ENCODE measurements around the gene DLG5.

The DLG5 gene

GRCh38 chr10:77781451-77782327 lies 144.9 kb downstream of the DLG5 start:
- TF ChIP-seq, protein P1, sequence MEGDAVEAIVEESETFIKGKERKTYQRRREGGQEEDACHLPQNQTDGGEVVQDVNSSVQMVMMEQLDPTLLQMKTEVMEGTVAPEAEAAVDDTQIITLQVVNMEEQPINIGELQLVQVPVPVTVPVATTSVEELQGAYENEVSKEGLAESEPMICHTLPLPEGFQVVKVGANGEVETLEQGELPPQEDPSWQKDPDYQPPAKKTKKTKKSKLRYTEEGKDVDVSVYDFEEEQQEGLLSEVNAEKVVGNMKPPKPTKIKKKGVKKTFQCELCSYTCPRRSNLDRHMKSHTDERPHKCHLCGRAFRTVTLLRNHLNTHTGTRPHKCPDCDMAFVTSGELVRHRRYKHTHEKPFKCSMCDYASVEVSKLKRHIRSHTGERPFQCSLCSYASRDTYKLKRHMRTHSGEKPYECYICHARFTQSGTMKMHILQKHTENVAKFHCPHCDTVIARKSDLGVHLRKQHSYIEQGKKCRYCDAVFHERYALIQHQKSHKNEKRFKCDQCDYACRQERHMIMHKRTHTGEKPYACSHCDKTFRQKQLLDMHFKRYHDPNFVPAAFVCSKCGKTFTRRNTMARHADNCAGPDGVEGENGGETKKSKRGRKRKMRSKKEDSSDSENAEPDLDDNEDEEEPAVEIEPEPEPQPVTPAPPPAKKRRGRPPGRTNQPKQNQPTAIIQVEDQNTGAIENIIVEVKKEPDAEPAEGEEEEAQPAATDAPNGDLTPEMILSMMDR (IDR thresholded peaks at IDR 0.05) = no peak

GRCh38 chr10:77780180-77780579 lies 146.4 kb downstream of the DLG5 start:
- TF ChIP-seq, protein P1 (IDR thresholded peaks at IDR 0.05) = no peak

- TF ChIP-seq, protein P1 (IDR thresholded peaks at IDR 0.05) = no peak
Measured at GRCh38 chr10:77776487-77776886, 150.1 kb downstream of the DLG5 start.

GRCh38 chr10:77774940-77775391 lies 151.6 kb downstream of the DLG5 start:
- TF ChIP-seq, protein P1 (IDR thresholded peaks at IDR 0.05) = no peak

DNA sequence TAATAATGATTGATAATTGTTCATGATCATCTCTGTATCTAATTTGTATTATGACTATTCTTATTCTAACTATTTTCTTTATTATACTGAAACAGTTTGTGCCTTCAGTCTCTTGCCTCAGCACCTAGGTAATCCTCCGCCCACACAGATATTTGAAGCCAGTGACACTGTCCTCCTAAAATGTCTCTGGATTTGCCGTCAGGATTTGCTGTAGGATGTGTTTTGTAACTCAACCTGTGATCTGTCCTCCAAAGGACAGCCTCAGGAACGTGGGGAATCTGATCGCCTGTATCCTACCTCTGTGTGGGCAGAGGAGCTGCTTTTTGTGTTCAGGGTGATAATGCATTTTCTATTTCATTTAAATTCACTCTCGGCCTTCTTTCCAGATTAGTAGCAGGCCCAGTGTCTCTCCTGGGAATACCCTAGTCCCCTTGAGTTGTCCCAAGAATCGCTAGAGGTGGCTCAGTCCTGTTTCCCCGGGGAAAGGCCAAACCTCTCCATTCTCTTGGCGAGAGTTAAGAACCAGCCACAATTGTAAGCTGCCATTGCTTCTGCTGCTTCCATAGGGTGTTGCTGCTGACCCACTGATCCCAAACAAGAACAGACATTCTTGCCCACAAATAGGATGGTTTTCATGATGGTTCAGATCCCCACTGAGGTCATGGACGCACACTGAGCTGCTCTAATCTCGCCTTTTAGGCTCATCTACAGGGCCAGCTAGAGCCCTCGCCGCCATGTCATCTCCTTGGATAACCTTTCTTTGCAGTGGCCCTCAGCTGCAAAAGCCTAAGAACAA lies 152.7 kb downstream of the DLG5 start:
- TF ChIP-seq, protein P1 (IDR thresholded peaks at IDR 0.05) = no peak

DNA sequence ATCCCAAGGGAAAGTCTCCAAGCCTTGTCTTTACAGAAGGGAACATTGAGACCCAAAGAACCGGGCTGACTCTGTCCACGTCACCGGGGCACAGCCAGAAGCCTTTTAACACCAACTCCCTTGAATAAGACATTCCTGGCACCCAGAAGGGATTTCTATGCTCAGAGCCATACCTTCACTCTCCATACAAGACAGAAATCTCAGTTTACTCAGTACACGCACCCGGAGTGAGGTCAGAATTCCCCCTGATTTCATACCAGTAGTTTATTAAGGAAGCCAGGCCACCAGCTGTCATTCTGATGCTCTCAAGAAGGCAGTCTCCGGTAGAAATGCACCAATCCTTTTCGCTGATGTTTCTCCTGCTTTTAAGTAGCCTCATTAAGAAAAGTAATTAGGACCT lies 154.7 kb downstream of the DLG5 start:
- TF ChIP-seq, protein P1 (IDR thresholded peaks at IDR 0.05) = no peak

DNA sequence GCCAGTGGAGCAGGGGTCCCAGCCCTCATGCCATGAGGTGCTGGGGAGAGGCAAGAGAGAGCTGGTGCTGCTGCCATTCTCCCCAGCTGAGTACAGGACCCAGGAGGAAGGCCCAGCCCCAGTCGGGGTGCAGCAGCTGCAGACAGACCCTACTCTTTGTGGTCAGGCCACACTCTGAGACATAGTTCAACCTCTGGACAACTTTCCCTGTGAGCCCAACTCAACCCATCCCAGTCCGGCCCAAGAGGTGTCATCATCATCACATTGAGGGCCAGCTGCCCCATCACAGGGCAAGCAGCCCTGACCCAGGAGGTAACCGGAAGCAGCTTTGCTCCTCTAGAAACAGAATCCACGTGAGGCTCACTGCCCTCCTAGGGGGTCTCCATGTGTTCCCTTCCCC lies 155.1 kb downstream of the DLG5 start:
- TF ChIP-seq, protein P1 (IDR thresholded peaks at IDR 0.05) = no peak
